ENCODE results near the gene HHIP.
"Not testable (repeated sequence)": the region's sequence is repeated elsewhere in the genome, so short reads cannot be mapped to it uniquely, and the experiment has no call there.

Gene HHIP

DNA sequence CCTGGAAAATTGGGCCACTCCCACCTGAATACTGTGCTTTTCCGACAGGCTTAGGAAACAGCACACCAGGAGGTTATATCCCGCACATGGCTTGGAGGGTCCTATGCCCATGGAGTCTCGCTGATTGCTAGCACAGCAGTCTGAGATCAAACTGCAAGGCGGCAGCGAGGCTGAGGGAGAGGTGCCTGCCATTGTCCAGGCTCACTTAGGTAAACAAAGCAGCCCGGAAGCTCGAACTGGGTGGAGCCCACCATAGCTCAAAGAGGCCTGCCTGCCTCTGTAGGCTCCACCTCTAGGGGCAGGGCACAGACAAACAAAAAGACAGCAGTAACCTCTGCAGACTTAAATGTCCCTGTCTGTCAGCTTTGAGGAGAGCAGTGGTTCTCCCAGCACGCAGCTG is 122.9 kb downstream of the HHIP start:
- not testable (repeated sequence) for DNase-seq

- no peak for DNase-seq
Observed at GRCh38 chr4:144778364-144778763, 132.4 kb downstream of the HHIP start.

DNA sequence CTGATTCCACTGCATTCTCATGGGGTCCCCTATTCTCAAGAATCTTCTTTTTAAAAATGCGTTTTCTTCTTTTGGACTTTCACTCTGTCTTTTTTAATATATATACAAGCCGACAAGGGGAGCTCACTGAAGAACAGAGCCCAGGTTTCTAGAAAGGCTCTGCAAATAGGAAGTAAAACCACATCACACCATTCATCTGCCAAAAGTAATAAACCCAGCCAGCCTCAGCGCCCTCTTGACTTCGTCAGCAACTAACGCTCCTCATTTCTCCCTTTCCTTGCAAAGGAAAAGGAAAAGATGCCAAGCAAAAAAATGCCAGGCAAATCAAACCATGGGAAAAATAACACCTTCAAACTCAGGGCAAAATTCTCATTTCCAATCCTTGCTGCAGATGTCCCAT is 136.4 kb downstream of the HHIP start:
- no peak for DNase-seq

- no peak for DNase-seq
Observed at GRCh38 chr4:144785961-144786360, 140.0 kb downstream of the HHIP start.

GRCh38 chr4:144787365-144788258 is 141.7 kb downstream of the HHIP start:
- no peak for DNase-seq

DNA sequence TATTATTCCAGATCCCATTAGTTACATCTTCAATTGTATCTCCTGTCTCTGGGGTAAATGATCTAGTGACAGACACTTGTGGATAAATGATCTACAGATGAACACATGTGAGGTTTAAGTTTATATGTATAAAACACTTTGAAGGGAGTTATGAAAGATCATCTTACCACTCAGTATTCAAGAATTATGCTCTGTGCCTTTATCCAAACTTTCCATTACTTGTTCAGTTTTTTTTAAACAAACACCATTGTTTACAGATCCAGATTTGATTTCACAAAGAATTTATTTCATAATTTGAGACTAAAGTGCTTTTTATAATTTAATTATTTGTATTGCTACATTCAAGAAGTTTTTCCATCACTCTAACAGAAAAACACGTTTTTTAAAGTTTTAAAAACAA is 142.5 kb downstream of the HHIP start:
- DNase-seq, result no peak

DNA sequence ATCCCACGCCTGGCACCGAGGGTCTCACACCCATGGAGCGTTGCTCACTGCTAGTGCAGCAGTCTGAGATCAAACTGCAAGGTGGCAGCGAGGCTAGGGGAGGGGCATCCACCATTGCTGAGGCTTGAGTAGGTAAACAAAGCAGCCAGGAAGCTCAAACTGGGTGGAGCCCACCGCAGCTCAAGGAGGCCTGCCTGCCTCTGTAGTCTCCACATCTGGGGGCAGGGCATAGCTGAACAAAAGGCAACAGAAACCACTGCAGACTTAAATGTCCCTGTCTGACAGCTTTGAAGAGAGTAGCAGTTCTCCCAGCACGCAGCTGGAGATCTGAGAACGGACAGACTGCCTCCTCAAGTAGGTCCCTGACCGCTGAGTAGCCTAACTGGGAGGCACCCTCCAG is 146.0 kb downstream of the HHIP start:
- DNase-seq, result not testable (repeated sequence)

Measured in DMS79 treated with DMSO at 0.1 percent for 48 hours (cell line).